ENCODE data around the gene CATSPER3. TPM values are rescaled to one million over a fixed set of nuclear protein-coding genes. Genes with fewer than 3 reads are reported as not detected.

Gene CATSPER3
- polyA plus RNA-seq, 3 donors, result 0.15 to 0.60 (median 0.52) TPM

DNA sequence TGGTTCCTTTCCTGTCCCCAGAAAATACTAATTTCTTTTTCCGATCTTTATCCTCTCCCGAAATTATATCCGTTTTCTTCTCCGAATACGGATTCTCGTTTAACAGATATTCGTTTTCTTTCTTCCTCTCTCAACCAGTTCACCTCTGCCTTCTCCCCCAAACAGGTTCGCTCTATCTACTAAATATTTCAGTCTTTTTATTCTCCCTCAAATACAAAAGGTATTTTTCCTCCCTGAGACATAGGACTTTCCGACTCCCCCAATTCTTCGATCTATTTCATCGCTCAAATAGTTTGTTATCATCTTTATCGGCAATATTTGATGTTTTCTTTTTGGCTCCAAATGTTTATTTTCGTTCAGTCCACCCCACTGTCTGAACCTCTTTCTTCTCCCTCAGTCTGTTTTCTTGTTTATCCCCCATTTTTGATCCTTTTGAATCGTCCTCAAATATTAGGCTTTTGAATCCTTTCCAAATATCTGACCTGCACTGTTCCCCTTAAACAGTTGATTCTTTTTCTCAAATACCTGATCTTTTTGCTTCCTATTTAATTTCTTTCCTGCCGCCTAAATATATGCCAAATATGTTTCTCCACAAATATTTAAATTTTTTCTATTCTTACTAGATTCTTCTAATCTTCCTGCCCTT is 61.9 kb downstream of the CATSPER3 start:
- H3K4me3 Mint-ChIP-seq, result peak overlapping the region in 1 of 2 donors; percentile 72
- DNase-seq, result no peak
- Histone ChIP-seq H4K20me1 (ENCODE audit: insufficient read depth, low read length) (no peaks in the 10 kb centered on the region), H3K79me2 (ENCODE audit: insufficient read depth, low read length) (no peaks in the 10 kb centered on the region), H3K27me3 (ENCODE audit: control insufficient read depth in 2 of 2, insufficient read depth in 2 of 2, low read length in 2 of 2) (peaks cover 60 to 85% of the 10 kb centered on the region in 2 donors), H3K9ac (ENCODE audit: insufficient read depth, low read length, poor library complexity, severe bottlenecking) (no peak overlapping the region), H3K4me2 (replicated peaks; ENCODE audit: extremely low read depth, low read length, poor library complexity, severe bottlenecking) (no peak overlapping the region), H3K36me3 (replicated peaks in 1 of 2; ENCODE audit: control insufficient read depth in 1 of 2, insufficient read depth in 2 of 2, low read length in 2 of 2) (no peaks in the 10 kb centered on the region), H3K9me3 (replicated peaks in 1 of 2; ENCODE audit: control insufficient read depth in 1 of 2, insufficient read depth in 1 of 2, low read length in 2 of 2) (peaks cover 0 to 41% of the 10 kb centered on the region in 2 donors), H2AFZ (ENCODE audit: insufficient read depth, low read depth, low read length, poor library complexity, severe bottlenecking) (no peak overlapping the region), H3K4me1 (ENCODE audit: control insufficient read depth in 1 of 2, insufficient read depth in 2 of 2, low read length in 2 of 2) (peaks cover 12 to 23% of the 10 kb centered on the region in 2 donors), H3K27ac (ENCODE audit: low read depth in 1 of 2, low read length in 2 of 2) (no peak overlapping the region), H3K4me3 (replicated peaks in 1 of 3; ENCODE audit: low read depth in 2 of 3, low read length in 3 of 3) (no peak overlapping the region)
- H3K27ac Mint-ChIP-seq, result no peak overlapping the region
- 10% methylated on average over 11 of the region's 15 CpGs for WGBS (ENCODE audit: insufficient coverage)
- intact Hi-C loops (cut with micrococcal nuclease), result loop anchor here in 1 of 2 donors (10.0 kb wide), 1 partner anchor 165 kb away; no protein-coding TSS in a partner anchor
- peaks cover 0 to 26% (median 21%) of the 10 kb centered on the region in 7 donors for H3K9me3 Mint-ChIP-seq
- H3K36me3 Mint-ChIP-seq, result peaks cover 3 to 11% of the 10 kb centered on the region in 2 donors
- TF ChIP-seq, protein P1, sequence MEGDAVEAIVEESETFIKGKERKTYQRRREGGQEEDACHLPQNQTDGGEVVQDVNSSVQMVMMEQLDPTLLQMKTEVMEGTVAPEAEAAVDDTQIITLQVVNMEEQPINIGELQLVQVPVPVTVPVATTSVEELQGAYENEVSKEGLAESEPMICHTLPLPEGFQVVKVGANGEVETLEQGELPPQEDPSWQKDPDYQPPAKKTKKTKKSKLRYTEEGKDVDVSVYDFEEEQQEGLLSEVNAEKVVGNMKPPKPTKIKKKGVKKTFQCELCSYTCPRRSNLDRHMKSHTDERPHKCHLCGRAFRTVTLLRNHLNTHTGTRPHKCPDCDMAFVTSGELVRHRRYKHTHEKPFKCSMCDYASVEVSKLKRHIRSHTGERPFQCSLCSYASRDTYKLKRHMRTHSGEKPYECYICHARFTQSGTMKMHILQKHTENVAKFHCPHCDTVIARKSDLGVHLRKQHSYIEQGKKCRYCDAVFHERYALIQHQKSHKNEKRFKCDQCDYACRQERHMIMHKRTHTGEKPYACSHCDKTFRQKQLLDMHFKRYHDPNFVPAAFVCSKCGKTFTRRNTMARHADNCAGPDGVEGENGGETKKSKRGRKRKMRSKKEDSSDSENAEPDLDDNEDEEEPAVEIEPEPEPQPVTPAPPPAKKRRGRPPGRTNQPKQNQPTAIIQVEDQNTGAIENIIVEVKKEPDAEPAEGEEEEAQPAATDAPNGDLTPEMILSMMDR (IDR thresholded peaks at IDR 0.05), result no peak
- peaks cover 78 to 94% (median 87%) of the 10 kb centered on the region in 3 donors for H3K27me3 Mint-ChIP-seq (ENCODE audit: low read depth in 3 of 3)
- peaks cover 33% of the 10 kb centered on the region for H3K4me1 Mint-ChIP-seq

DNA sequence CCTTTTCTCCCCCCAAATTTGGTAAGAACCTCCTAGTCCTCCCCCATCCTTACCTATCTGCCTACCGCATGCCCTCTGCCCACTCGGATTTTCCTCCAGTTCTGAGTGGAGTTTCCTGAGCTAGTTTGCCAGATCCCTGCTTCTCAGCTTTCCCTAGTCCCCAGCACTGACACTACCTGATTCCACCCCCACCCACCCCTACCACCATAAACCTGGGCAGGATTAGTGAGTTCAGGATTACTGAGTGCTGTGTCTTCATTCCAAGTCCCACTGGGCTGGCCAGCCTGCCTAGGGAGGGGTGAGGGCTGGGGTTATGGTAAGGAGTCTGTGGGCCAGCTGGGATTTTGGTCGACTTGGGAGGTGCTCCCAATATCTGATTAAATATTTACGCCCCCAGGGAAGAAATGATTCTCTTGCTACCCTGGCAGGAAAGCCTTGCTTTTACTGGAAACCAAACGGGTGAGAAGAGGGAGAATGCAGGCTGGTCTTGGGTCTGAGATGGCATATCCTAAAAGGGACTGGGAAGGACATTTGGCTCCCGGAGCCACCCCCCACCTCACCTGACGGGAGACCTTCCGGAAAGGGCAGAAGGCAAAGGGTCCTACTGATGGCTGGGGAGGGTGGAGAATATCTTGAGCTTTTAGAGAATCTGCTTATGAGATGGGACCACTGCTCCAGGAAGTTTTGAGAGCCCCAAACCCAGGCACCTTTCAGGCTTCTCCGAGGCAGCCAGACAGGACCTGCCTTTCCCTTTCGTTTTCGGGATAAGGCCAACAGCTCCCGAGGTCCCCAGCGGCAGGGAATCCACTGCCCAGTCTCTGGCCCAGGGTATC is 62.6 kb downstream of the CATSPER3 start:
- Histone ChIP-seq H2AFZ (ENCODE audit: insufficient read depth, low read depth, low read length, poor library complexity, severe bottlenecking) (no peak overlapping the region), H3K4me2 (replicated peaks; ENCODE audit: extremely low read depth, low read length, poor library complexity, severe bottlenecking) (peak overlapping the region; percentile 43), H3K79me2 (ENCODE audit: insufficient read depth, low read length) (no peaks in the 10 kb centered on the region), H3K36me3 (replicated peaks in 1 of 2; ENCODE audit: control insufficient read depth in 1 of 2, insufficient read depth in 2 of 2, low read length in 2 of 2) (no peaks in the 10 kb centered on the region), H3K4me3 (replicated peaks in 1 of 3; ENCODE audit: low read depth in 2 of 3, low read length in 3 of 3) (peak overlapping the region in 1 of 3 experiments; percentile 51), H3K4me1 (ENCODE audit: control insufficient read depth in 1 of 2, insufficient read depth in 2 of 2, low read length in 2 of 2) (peaks cover 12 to 23% of the 10 kb centered on the region in 2 donors), H3K9ac (ENCODE audit: insufficient read depth, low read length, poor library complexity, severe bottlenecking) (no peak overlapping the region), H4K20me1 (ENCODE audit: insufficient read depth, low read length) (no peaks in the 10 kb centered on the region), H3K27me3 (ENCODE audit: control insufficient read depth in 2 of 2, insufficient read depth in 2 of 2, low read length in 2 of 2) (peaks cover 66 to 86% of the 10 kb centered on the region in 2 donors), H3K27ac (ENCODE audit: low read depth in 1 of 2, low read length in 2 of 2) (no peak overlapping the region), H3K9me3 (replicated peaks in 1 of 2; ENCODE audit: control insufficient read depth in 1 of 2, insufficient read depth in 1 of 2, low read length in 2 of 2) (peaks cover 0 to 41% of the 10 kb centered on the region in 2 donors)
- Mint-ChIP-seq H3K27ac (no peak overlapping the region), H3K27me3 (ENCODE audit: low read depth in 3 of 3) (peaks cover 80 to 94% (median 90%) of the 10 kb centered on the region in 3 donors), H3K9me3 (peaks cover 0 to 31% (median 21%) of the 10 kb centered on the region in 7 donors), H3K4me1 (peaks cover 36% of the 10 kb centered on the region), H3K36me3 (peaks cover 3 to 11% of the 10 kb centered on the region in 2 donors), H3K4me3 (peak overlapping the region; percentile 70 to 86)
- intact Hi-C loops (cut with micrococcal nuclease), result loop anchor here in 1 of 2 donors (10.0 kb wide), 1 partner anchor 164 kb away; no protein-coding TSS in a partner anchor
- DNase-seq, result no peak
- WGBS (ENCODE audit: insufficient coverage), result 7% methylated on average over 6 of the region's 13 CpGs
- TF ChIP-seq, protein P1 (IDR thresholded peaks at IDR 0.05), result no peak

All from CD14-positive monocyte (primary cell).